ENCODE data around the gene COX10. TPM values are rescaled to one million over a fixed set of nuclear protein-coding genes. Genes with fewer than 3 reads are reported as not detected.

COX10 gene
- total RNA-seq, 4 donors from 2014 or later = 12.5 to 36.0 (median 24.3) TPM

GRCh38 chr17:14203388-14203787 lies 134.1 kb downstream of the COX10 start:
- Histone ChIP-seq H3K27ac (no peak overlapping the region), H3K36me3 (peaks cover 0 to 44% (median 0%) of the 10 kb centered on the region in 3 donors), H3K9me3 (no peaks in the 10 kb centered on the region), H3K4me3 (no peak overlapping the region), H3K27me3 (no peaks in the 10 kb centered on the region), H3K4me1 (peaks cover 0 to 40% (median 21%) of the 10 kb centered on the region in 3 donors)
- TF ChIP-seq, protein P1, sequence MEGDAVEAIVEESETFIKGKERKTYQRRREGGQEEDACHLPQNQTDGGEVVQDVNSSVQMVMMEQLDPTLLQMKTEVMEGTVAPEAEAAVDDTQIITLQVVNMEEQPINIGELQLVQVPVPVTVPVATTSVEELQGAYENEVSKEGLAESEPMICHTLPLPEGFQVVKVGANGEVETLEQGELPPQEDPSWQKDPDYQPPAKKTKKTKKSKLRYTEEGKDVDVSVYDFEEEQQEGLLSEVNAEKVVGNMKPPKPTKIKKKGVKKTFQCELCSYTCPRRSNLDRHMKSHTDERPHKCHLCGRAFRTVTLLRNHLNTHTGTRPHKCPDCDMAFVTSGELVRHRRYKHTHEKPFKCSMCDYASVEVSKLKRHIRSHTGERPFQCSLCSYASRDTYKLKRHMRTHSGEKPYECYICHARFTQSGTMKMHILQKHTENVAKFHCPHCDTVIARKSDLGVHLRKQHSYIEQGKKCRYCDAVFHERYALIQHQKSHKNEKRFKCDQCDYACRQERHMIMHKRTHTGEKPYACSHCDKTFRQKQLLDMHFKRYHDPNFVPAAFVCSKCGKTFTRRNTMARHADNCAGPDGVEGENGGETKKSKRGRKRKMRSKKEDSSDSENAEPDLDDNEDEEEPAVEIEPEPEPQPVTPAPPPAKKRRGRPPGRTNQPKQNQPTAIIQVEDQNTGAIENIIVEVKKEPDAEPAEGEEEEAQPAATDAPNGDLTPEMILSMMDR (IDR thresholded peaks at IDR 0.05) = peak in 2 of 6 experiments; percentile 6 to 42
- TF ChIP-seq POLR2A (IDR thresholded peaks at IDR 0.05) = no peak
- no peak for DNase-seq
- WGBS, 2 donors = 56 to 92% methylated on average over 3 of the region's 3 CpGs
- intact Hi-C loops (cut with DNase I) = no loop called here

DNA sequence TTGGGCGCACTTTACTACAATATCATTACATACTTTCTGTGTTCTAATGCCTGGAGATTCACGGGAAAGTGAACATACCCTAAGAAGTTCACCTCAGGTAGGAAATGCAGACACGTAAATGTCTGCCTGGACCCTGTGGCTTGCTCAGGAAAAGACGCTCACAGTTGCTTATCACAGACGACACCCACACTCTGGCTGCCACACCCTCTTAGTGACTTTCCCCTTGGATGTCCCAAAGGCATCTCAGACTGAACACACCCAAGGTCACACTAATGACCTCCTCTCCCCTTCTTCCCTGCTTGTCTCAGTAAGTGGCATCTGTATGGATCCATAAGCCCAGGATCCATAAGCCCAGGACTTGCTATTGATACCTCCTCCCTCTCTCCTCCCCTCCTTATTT lies 134.8 kb downstream of the COX10 start:
- peaks cover 0 to 40% (median 21%) of the 10 kb centered on the region in 3 donors for H3K4me1 ChIP-seq
- no peak overlapping the region for H3K4me3 ChIP-seq
- H3K27me3 ChIP-seq = no peaks in the 10 kb centered on the region
- intact Hi-C loops (cut with DNase I) = no loop called here
- no peaks in the 10 kb centered on the region for H3K9me3 ChIP-seq
- TF ChIP-seq, protein P1 (IDR thresholded peaks at IDR 0.05) = no peak
- TF ChIP-seq POLR2A (IDR thresholded peaks at IDR 0.05) = no peak
- DNase-seq = no peak
- H3K27ac ChIP-seq = no peak overlapping the region
- 74 to 95% methylated on average over 5 of the region's 5 CpGs for WGBS, 2 donors
- peaks cover 0 to 48% (median 0%) of the 10 kb centered on the region in 3 donors for H3K36me3 ChIP-seq

GRCh38 chr17:14204546-14204945 lies 135.2 kb downstream of the COX10 start:
- intact Hi-C loops (cut with DNase I) = no loop called here
- peaks cover 0 to 53% (median 0%) of the 10 kb centered on the region in 3 donors for H3K36me3 ChIP-seq
- H3K4me1 ChIP-seq = peaks cover 0 to 40% (median 21%) of the 10 kb centered on the region in 3 donors
- H3K27me3 ChIP-seq = no peaks in the 10 kb centered on the region
- no peak overlapping the region for H3K4me3 ChIP-seq
- TF ChIP-seq, protein P1 (IDR thresholded peaks at IDR 0.05) = no peak
- TF ChIP-seq POLR2A (IDR thresholded peaks at IDR 0.05) = no peak
- no peaks in the 10 kb centered on the region for H3K9me3 ChIP-seq
- DNase-seq = no peak
- H3K27ac ChIP-seq = no peak overlapping the region
- WGBS, 2 donors = 85 to 89% methylated on average over 2 of the region's 2 CpGs

DNA sequence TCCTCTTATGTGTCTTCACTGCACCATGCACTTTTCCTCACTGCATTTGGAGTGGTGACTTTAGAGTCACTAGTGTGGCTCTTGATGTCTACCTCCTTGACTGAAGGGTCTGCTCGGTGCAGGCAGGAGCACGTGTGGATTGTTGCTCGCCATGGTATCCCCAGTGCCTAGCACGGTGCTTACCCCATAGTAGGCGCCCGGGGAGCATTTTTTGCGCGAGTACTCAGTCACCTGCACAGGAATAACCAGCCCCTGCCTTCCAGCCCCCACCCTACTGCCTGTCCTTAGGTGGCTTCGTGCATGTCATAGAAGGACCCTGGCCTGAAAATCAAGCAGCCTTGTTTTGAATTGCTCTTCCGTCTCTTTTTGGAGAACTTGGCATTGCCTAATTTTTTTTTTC lies 136.1 kb downstream of the COX10 start:
- H3K9me3 ChIP-seq = no peaks in the 10 kb centered on the region
- no peak for DNase-seq
- no peaks in the 10 kb centered on the region for H3K27me3 ChIP-seq
- intact Hi-C loops (cut with DNase I) = no loop called here
- no peak overlapping the region for H3K4me3 ChIP-seq
- WGBS, 2 donors = 86 to 88% methylated on average over 10 of the region's 10 CpGs
- no peak for TF ChIP-seq POLR2A (IDR thresholded peaks at IDR 0.05)
- TF ChIP-seq, protein P1 (IDR thresholded peaks at IDR 0.05) = no peak
- peaks cover 0 to 51% (median 0%) of the 10 kb centered on the region in 3 donors for H3K36me3 ChIP-seq
- peaks cover 0 to 39% (median 21%) of the 10 kb centered on the region in 3 donors for H3K4me1 ChIP-seq
- no peak overlapping the region for H3K27ac ChIP-seq

DNA sequence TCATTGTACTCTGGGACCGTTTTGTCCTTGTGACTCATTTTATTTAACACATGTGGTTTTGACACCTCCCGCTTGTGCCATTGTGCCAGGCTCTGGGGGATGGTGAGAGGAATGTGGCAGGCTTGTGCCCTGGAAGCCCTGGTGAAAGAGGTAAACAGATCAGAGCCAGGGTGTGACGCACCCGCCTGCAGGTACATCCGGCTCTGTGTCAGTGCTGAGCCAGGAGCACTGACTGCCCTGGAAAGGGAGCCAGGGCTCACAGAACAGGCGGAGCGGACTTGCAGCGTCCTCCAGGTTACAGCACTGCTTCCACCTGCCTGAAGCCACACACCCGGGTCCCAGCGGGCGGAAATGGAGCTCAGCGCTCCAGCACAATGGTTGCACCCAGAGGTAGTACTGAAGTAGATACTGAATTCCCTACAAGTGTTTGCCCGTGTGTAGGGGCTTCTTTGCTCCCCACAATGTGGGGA lies 136.7 kb downstream of the COX10 start:
- no peak for TF ChIP-seq POLR2A (IDR thresholded peaks at IDR 0.05)
- TF ChIP-seq, protein P1 (IDR thresholded peaks at IDR 0.05) = peak in 2 of 6 experiments; percentile 2 to 5
- Histone ChIP-seq H3K36me3 (peaks cover 0 to 50% (median 0%) of the 10 kb centered on the region in 3 donors), H3K27ac (peak overlapping the region in 2 of 4 donors; percentile 20 to 43), H3K4me1 (peaks cover 0 to 32% (median 16%) of the 10 kb centered on the region in 3 donors), H3K9me3 (no peaks in the 10 kb centered on the region), H3K27me3 (no peaks in the 10 kb centered on the region), H3K4me3 (no peak overlapping the region)
- intact Hi-C loops (cut with DNase I) = no loop called here
- 30 to 40% methylated on average over 1 to 3 of the region's 13 CpGs for WGBS, 2 donors
- no peak for DNase-seq

Measured in esophagus squamous epithelium (tissue), 5 donors.